Osteoblast (primary cell): ENCODE data around the gene MINDY1. TPM values are rescaled to one million over a fixed set of nuclear protein-coding genes. Genes with fewer than 3 reads are reported as not detected.

Source experiments
- DNase-seq: peaks from one replicate; pipeline ENCODE4 v3.0.0; 2011; ENCODE audit warnings: low spot score, mixed read lengths; ENCODE audit not compliant: insufficient read length; ENCODE audit errors: missing footprints
- H2AFZ ChIP-seq: 2 replicates; pipeline ENCODE4 v1.6.0; 2011; ENCODE audit warnings: mild to moderate bottlenecking, low read length
- H3K27ac ChIP-seq: 2 replicates; pipeline ENCODE4 v1.5.1; 2011; ENCODE audit warnings: mild to moderate bottlenecking, low read depth, low read length, moderate library complexity
- H3K27me3 ChIP-seq: 2 replicates; pipeline ENCODE4 v1.6.0; 2012; ENCODE audit warnings: mild to moderate bottlenecking, control low read depth, inconsistent platforms, low read length, moderate library complexity; ENCODE audit not compliant: insufficient read depth
- H3K36me3 ChIP-seq: 2 replicates; pipeline ENCODE4 v1.5.1; 2011; ENCODE audit warnings: mild to moderate bottlenecking, low read length, control low read depth, moderate library complexity; ENCODE audit not compliant: insufficient read depth
- H3K4me1 ChIP-seq: 2 replicates; pipeline ENCODE4 v1.5.1; 2011; ENCODE audit warnings: mild to moderate bottlenecking, low read length, control low read depth, moderate library complexity; ENCODE audit not compliant: insufficient read depth
- H3K4me2 ChIP-seq: 2 replicates; pipeline ENCODE4 v1.6.0; 2011; ENCODE audit warnings: mild to moderate bottlenecking, low read length; ENCODE audit not compliant: insufficient read depth
- H3K4me3 ChIP-seq: fragments of 200-600 bp; sonication (generic); 3 replicates; pipeline ENCODE4 v1.5.1; 2012; ENCODE audit warnings: mild to moderate bottlenecking, low read length, inconsistent platforms; ENCODE audit not compliant: insufficient read depth
- H3K79me2 ChIP-seq: 2 replicates; pipeline ENCODE4 v1.6.0; 2012; ENCODE audit warnings: mild to moderate bottlenecking, low read length, control low read depth, inconsistent platforms; ENCODE audit not compliant: insufficient read depth
- H3K9me3 ChIP-seq: 2 replicates; pipeline ENCODE4 v1.5.1; 2011; ENCODE audit warnings: low read depth, low read length, control low read depth
- H4K20me1 ChIP-seq: 2 replicates; pipeline ENCODE4 v1.6.0; 2012; ENCODE audit warnings: mild to moderate bottlenecking, low read length, control low read depth; ENCODE audit not compliant: insufficient read depth
- total RNA-seq: library from RNA; depleted of rRNA; stranded (reverse); fragments of >200 nt; gene quantifications from 2 replicates; pipeline ENCODE4 v1.2.3, GENCODE V29; 2012
- TF ChIP-seq, protein P1 (sequence below): IDR thresholded peaks from 2 replicates; pipeline ENCODE4 v1.5.1; 2011; ENCODE audit warnings: mild to moderate bottlenecking, low read depth, low read length, moderate library complexity; ENCODE audit errors: extremely low read depth

Gene MINDY1
- total RNA-seq, 1 donor: 18.1 TPM

DNA sequence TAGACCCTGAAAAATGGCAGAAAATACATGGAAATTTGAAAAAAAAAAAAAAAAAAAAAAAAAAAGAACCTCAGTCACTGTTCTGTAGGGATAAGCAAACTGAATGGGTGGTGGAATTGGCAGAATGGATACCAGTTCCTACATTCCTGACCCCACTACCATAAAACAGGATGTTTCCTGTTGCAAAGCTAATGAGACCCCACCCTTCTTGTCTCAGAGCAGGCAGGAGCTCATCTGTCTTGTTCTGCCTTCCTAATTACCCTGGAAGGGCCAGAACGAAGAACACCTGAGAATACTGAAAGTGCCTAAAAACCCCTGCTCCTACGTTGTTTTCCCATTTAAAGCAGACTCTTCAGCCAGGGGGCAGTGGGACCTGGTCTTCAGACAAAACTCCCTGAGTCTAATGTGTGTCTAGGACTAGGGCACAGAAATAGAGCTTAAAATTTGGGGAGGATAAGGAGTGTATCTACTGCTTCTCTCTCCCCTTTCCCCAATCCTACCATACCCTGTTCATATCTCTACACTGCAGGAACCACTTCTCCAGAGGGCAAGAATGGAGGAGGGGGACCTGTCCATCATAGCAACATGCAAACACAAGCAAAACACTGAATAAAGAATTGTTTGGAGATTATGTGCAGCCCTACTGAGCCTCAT lies 44.8 kb upstream of the MINDY1 start:
- peaks cover 29% of the 10 kb centered on the region for H3K79me2 ChIP-seq
- H4K20me1 ChIP-seq: peaks cover 28% of the 10 kb centered on the region
- no peaks in the 10 kb centered on the region for H3K27me3 ChIP-seq

DNA sequence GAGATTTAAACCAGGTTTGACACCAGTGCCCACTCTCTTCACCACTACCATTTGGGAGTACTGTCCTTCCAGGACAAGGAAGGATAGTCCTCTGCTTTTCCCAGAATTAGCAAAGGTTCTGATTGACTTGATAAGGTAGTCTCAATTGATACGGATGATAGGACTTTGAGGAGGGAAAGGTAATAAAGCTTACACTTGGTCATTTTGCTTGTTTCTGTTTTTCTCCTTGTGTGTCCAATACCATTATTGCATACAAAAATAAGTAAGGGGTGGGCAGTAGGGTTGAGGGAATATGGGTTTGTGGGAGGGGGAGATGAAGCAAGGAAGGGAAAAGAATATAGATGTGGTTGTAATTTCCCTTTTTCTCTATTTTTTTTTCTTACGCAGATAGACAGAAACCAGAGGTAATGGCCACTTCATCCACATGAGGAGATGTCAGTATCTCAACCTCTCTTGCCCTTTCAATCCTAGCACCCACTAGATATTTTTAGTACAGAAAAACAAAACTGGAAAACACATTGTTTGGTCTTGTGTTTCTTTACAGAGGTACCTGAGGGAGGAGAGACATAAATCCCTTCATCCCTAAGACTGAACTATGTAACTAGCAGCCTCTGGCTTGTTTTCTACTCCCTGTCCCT lies 43.5 kb upstream of the MINDY1 start:
- TF ChIP-seq, protein P1, sequence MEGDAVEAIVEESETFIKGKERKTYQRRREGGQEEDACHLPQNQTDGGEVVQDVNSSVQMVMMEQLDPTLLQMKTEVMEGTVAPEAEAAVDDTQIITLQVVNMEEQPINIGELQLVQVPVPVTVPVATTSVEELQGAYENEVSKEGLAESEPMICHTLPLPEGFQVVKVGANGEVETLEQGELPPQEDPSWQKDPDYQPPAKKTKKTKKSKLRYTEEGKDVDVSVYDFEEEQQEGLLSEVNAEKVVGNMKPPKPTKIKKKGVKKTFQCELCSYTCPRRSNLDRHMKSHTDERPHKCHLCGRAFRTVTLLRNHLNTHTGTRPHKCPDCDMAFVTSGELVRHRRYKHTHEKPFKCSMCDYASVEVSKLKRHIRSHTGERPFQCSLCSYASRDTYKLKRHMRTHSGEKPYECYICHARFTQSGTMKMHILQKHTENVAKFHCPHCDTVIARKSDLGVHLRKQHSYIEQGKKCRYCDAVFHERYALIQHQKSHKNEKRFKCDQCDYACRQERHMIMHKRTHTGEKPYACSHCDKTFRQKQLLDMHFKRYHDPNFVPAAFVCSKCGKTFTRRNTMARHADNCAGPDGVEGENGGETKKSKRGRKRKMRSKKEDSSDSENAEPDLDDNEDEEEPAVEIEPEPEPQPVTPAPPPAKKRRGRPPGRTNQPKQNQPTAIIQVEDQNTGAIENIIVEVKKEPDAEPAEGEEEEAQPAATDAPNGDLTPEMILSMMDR: no peak
- Histone ChIP-seq H3K4me1 (peaks cover 11% of the 10 kb centered on the region), H3K79me2 (peaks cover 16% of the 10 kb centered on the region), H3K4me2 (no peak overlapping the region), H3K4me3 (no peak overlapping the region), H3K9me3 (no peaks in the 10 kb centered on the region), H2AFZ (no peak overlapping the region), H3K27me3 (no peaks in the 10 kb centered on the region), H4K20me1 (peaks cover 15% of the 10 kb centered on the region), H3K27ac (no peak overlapping the region), H3K36me3 (peaks cover 49% of the 10 kb centered on the region)
- no peak for DNase-seq

More for the DNA sequence above, 44.8 kb upstream of the MINDY1 start:
- H2AFZ ChIP-seq: no peak overlapping the region
- no peak overlapping the region for H3K4me3 ChIP-seq
- H3K9me3 ChIP-seq: no peaks in the 10 kb centered on the region
- TF ChIP-seq, protein P1: no peak
- H3K27ac ChIP-seq: no peak overlapping the region
- H3K36me3 ChIP-seq: peaks cover 62% of the 10 kb centered on the region
- peaks cover 22% of the 10 kb centered on the region for H3K4me1 ChIP-seq
- DNase-seq: no peak
- H3K4me2 ChIP-seq: no peak overlapping the region

- H3K4me3 ChIP-seq: no peak overlapping the region
- no peak overlapping the region for H3K27ac ChIP-seq
- DNase-seq: no peak
- H3K36me3 ChIP-seq: peaks cover 42% of the 10 kb centered on the region
- no peaks in the 10 kb centered on the region for H3K27me3 ChIP-seq
- TF ChIP-seq, protein P1: no peak
- H3K4me1 ChIP-seq: peaks cover 11% of the 10 kb centered on the region
- H3K4me2 ChIP-seq: no peak overlapping the region
- no peaks in the 10 kb centered on the region for H3K9me3 ChIP-seq
- no peak overlapping the region for H2AFZ ChIP-seq
- peaks cover 9% of the 10 kb centered on the region for H4K20me1 ChIP-seq
- peaks cover 9% of the 10 kb centered on the region for H3K79me2 ChIP-seq
Measured at GRCh38 chr1:151049458-151049857, 42.8 kb upstream of the MINDY1 start.

GRCh38 chr1:151048645-151049032 lies 41.9 kb upstream of the MINDY1 start:
- Histone ChIP-seq H3K36me3 (peaks cover 34% of the 10 kb centered on the region), H4K20me1 (peaks cover 4% of the 10 kb centered on the region), H3K79me2 (peaks cover 3% of the 10 kb centered on the region), H3K27ac (peak overlapping the region; percentile 83), H3K4me1 (peaks cover 11% of the 10 kb centered on the region), H3K4me3 (peak overlapping the region; percentile 88), H3K27me3 (no peaks in the 10 kb centered on the region), H3K9me3 (no peaks in the 10 kb centered on the region), H3K4me2 (peak overlapping the region; percentile 97), H2AFZ (no peak overlapping the region)
- TF ChIP-seq, protein P1: peak; percentile 52
- DNase-seq: no peak
